GM23338 (cell line): ENCODE results near the gene FUNDC2. TPM values are rescaled to one million over a fixed set of nuclear protein-coding genes. Genes with fewer than 3 reads are reported as not detected.

ENCODE experiments used
- ATAC-seq: fragments of 200-7000 bp; cut with Tn5 transposase; 3 replicates; pipeline ENCODE4 v1.9.1; 2020
- DNase-seq: peaks from one replicate; pipeline ENCODE4 v3.0.0-alpha.2; 2015; ENCODE audit warnings: low spot score
- H2AFZ ChIP-seq: fragments of 200-600 bp; sonication (generic); 2 replicates; pipeline ENCODE4 v1.8.0; 2016; ENCODE audit warnings: antibody characterized with exemption, mild to moderate bottlenecking, moderate library complexity
- H3F3A ChIP-seq: fragments of 200-600 bp; sonication (generic); replicated peaks from 2 replicates; pipeline ENCODE4 v1.8.0; 2017; ENCODE audit warnings: antibody characterized with exemption, mixed run types, low read depth
- H3K27ac ChIP-seq: fragments of 200-600 bp; sonication (generic); 2 replicates; pipeline ENCODE4 v1.6.1; 2016; ENCODE audit warnings: low read depth
- H3K27me3 ChIP-seq: fragments of 200-600 bp; sonication (generic); 2 replicates; pipeline ENCODE4 v1.8.0; 2016; ENCODE audit warnings: mild to moderate bottlenecking, mixed run types, moderate library complexity; ENCODE audit not compliant: insufficient read depth
- H3K36me3 ChIP-seq: fragments of 200-600 bp; sonication (generic); 2 replicates; pipeline ENCODE4 v1.8.0; 2016; ENCODE audit warnings: mild to moderate bottlenecking; ENCODE audit not compliant: insufficient read depth
- H3K4me1 ChIP-seq: fragments of 200-600 bp; sonication (generic); 2 replicates; pipeline ENCODE4 v1.8.0; 2016; ENCODE audit warnings: mild to moderate bottlenecking, moderate library complexity; ENCODE audit not compliant: insufficient read depth
- H3K4me2 ChIP-seq: fragments of 200-600 bp; sonication (generic); 2 replicates; pipeline ENCODE4 v1.7.1; 2017; ENCODE audit warnings: mixed run types
- H3K4me3 ChIP-seq: fragments of 200-600 bp; sonication (generic); 2 replicates; pipeline ENCODE4 v1.6.1; 2016; ENCODE audit warnings: mixed run types
- H3K79me2 ChIP-seq: fragments of 200-600 bp; sonication (generic); replicated peaks from 2 replicates; pipeline ENCODE4 v1.8.0; 2017; ENCODE audit warnings: mild to moderate bottlenecking; ENCODE audit not compliant: insufficient read depth
- H3K9me2 ChIP-seq: fragments of 200-600 bp; sonication (generic); 2 replicates; pipeline ENCODE4 v1.8.0; 2017; ENCODE audit not compliant: insufficient read depth
- H4K20me1 ChIP-seq: fragments of 200-600 bp; sonication (generic); replicated peaks from 2 replicates; pipeline ENCODE4 v1.8.0; 2017; ENCODE audit warnings: mild to moderate bottlenecking; ENCODE audit not compliant: insufficient read depth
- H3K27ac Mint-ChIP-seq: 2 replicates; pipeline ENCODE4 v1.8.0; 2020; ENCODE audit warnings: inconsistent platforms, mild to moderate bottlenecking, moderate library complexity, mixed read lengths
- H3K27me3 Mint-ChIP-seq: 3 replicates; pipeline ENCODE4 v1.8.0; 2022; ENCODE audit warnings: low read depth, mild to moderate bottlenecking, moderate library complexity, mixed read lengths, inconsistent platforms; ENCODE audit not compliant: insufficient read depth, poor library complexity
- H3K36me3 Mint-ChIP-seq: 3 replicates; pipeline ENCODE4 v1.8.0; 2021; ENCODE audit warnings: low read depth, mild to moderate bottlenecking, inconsistent platforms, moderate library complexity, mixed read lengths
- H3K4me1 Mint-ChIP-seq: 3 replicates; pipeline ENCODE4 v1.8.0; 2020; ENCODE audit warnings: mild to moderate bottlenecking, inconsistent platforms, mixed read lengths
- H3K4me3 Mint-ChIP-seq: 3 replicates; pipeline ENCODE4 v1.8.0; 2021; ENCODE audit warnings: moderate library complexity, mild to moderate bottlenecking, inconsistent platforms, mixed read lengths
- H3K9me3 Mint-ChIP-seq: 3 replicates; pipeline ENCODE4 v1.8.0; 2020; ENCODE audit warnings: moderate library complexity, mild to moderate bottlenecking, inconsistent platforms, mixed read lengths
- CREB1 ChIP-seq: fragments of 250-450 bp; sonication (Bioruptor Pico); IDR thresholded peaks from 2 replicates; pipeline ENCODE4 v1.5.0; 2020; ENCODE audit warnings: low read depth, mild to moderate bottlenecking, moderate library complexity
- JUNB ChIP-seq: IDR thresholded peaks from one replicate; pipeline ENCODE4 v1.6.1; 2016; ENCODE audit warnings: antibody characterized with exemption; ENCODE audit not compliant: unreplicated experiment
- NANOG ChIP-seq: IDR thresholded peaks from 2 replicates; pipeline ENCODE4 v1.6.1; 2016; ENCODE audit warnings: antibody characterized with exemption, borderline replicate concordance
- POLR2AphosphoS5 ChIP-seq: IDR thresholded peaks from 2 replicates; pipeline ENCODE4 v1.6.1; 2016; ENCODE audit warnings: antibody characterized with exemption, low read depth
- polyA plus RNA-seq: library from polyadenylated mRNA; unstranded; fragments of >200 nt; fragmentation: Nextera tagmentation; extraction: Ambion mirVana; gene quantifications from 2 replicates; pipeline ENCODE4 v1.2.1, GENCODE V29; 2016
- total RNA-seq: library from RNA; depleted of rRNA; stranded (reverse); fragments of >200 nt; shearing (Covaris generic); gene quantifications from 2 replicates; pipeline ENCODE4 v1.2.3, GENCODE V29; 2014
- TF ChIP-seq, protein P1 (sequence below): fragments of 250-450 bp; sonication (Bioruptor Pico); IDR thresholded peaks from 2 replicates; pipeline ENCODE4 v1.5.0; 2020; ENCODE audit warnings: mild to moderate bottlenecking, moderate library complexity

FUNDC2 gene
- total and polyA plus RNA-seq, 2 experiments from 2014 or later: 28.6 to 58.5 TPM

GRCh38 chrX:155061760-155062159 lies 35.1 kb downstream of the FUNDC2 start:
- Mint-ChIP-seq H3K9me3 (no peaks in the 10 kb centered on the region), H3K4me3 (no peak overlapping the region), H3K4me1 (no peaks in the 10 kb centered on the region)

More at GRCh38 chrX:155061760-155062159, 35.1 kb downstream of the FUNDC2 start:
- Mint-ChIP-seq H3K27me3 (no peaks in the 10 kb centered on the region), H3K36me3 (peaks cover 3% of the 10 kb centered on the region; the same call in 1 of the 3 replicates), H3K27ac (no peak overlapping the region)
- H3F3A ChIP-seq: no peaks in the 10 kb centered on the region
- ATAC-seq (no peak), DNase-seq (no peak)
- no peak for TF ChIP-seq NANOG
- TF ChIP-seq CREB1 (CRISPR knock-in tag): no peak
- no peak for TF ChIP-seq POLR2AphosphoS5
- TF ChIP-seq, protein P1, sequence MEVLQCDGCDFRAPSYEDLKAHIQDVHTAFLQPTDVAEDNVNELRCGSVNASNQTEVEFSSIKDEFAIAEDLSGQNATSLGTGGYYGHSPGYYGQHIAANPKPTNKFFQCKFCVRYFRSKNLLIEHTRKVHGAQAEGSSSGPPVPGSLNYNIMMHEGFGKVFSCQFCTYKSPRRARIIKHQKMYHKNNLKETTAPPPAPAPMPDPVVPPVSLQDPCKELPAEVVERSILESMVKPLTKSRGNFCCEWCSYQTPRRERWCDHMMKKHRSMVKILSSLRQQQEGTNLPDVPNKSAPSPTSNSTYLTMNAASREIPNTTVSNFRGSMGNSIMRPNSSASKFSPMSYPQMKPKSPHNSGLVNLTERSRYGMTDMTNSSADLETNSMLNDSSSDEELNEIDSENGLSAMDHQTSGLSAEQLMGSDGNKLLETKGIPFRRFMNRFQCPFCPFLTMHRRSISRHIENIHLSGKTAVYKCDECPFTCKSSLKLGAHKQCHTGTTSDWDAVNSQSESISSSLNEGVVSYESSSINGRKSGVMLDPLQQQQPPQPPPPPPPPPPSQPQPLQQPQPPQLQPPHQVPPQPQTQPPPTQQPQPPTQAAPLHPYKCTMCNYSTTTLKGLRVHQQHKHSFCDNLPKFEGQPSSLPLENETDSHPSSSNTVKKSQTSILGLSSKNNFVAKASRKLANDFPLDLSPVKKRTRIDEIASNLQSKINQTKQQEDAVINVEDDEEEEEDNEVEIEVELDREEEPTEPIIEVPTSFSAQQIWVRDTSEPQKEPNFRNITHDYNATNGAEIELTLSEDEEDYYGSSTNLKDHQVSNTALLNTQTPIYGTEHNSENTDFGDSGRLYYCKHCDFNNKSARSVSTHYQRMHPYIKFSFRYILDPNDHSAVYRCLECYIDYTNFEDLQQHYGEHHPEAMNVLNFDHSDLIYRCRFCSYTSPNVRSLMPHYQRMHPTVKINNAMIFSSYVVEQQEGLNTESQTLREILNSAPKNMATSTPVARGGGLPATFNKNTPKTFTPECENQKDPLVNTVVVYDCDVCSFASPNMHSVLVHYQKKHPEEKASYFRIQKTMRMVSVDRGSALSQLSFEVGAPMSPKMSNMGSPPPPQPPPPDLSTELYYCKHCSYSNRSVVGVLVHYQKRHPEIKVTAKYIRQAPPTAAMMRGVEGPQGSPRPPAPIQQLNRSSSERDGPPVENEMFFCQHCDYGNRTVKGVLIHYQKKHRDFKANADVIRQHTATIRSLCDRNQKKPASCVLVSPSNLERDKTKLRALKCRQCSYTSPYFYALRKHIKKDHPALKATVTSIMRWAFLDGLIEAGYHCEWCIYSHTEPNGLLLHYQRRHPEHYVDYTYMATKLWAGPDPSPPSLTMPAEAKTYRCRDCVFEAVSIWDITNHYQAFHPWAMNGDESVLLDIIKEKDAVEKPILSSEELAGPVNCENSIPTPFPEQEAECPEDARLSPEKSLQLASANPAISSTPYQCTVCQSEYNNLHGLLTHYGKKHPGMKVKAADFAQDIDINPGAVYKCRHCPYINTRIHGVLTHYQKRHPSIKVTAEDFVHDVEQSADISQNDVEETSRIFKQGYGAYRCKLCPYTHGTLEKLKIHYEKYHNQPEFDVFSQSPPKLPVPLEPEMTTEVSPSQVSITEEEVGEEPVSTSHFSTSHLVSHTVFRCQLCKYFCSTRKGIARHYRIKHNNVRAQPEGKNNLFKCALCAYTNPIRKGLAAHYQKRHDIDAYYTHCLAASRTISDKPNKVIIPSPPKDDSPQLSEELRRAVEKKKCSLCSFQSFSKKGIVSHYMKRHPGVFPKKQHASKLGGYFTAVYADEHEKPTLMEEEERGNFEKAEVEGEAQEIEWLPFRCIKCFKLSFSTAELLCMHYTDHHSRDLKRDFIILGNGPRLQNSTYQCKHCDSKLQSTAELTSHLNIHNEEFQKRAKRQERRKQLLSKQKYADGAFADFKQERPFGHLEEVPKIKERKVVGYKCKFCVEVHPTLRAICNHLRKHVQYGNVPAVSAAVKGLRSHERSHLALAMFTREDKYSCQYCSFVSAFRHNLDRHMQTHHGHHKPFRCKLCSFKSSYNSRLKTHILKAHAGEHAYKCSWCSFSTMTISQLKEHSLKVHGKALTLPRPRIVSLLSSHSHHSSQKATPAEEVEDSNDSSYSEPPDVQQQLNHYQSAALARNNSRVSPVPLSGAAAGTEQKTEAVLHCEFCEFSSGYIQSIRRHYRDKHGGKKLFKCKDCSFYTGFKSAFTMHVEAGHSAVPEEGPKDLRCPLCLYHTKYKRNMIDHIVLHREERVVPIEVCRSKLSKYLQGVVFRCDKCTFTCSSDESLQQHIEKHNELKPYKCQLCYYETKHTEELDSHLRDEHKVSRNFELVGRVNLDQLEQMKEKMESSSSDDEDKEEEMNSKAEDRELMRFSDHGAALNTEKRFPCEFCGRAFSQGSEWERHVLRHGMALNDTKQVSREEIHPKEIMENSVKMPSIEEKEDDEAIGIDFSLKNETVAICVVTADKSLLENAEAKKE (CRISPR knock-in tag): no peak
- TF ChIP-seq JUNB: no peak
- no peaks in the 10 kb centered on the region for H4K20me1 ChIP-seq
- H3K4me2 ChIP-seq: no peak overlapping the region
- H3K27me3 ChIP-seq: no peaks in the 10 kb centered on the region
- no peaks in the 10 kb centered on the region for H3K4me1 ChIP-seq
- no peaks in the 10 kb centered on the region for H3K79me2 ChIP-seq
- no peak overlapping the region for H3K27ac ChIP-seq
- H3K4me3 ChIP-seq: no peak overlapping the region
- H2AFZ ChIP-seq: no peak overlapping the region
- no peaks in the 10 kb centered on the region; the same call in 1 of the 2 replicates for H3K36me3 ChIP-seq
- H3K9me2 ChIP-seq: no peaks in the 10 kb centered on the region
